GM08714 (cell line): ENCODE data around the gene ERLEC1.
"Not testable (repeated sequence)": the region's sequence is repeated elsewhere in the genome, so short reads cannot be mapped to it uniquely, and the experiment has no call there.

Experiments used
- H3K4me3 ChIP-seq: fragments of 200-500 bp; sonication (Bioruptor generic); 2 replicates; pipeline ENCODE4 v1.5.1; 2014; ENCODE audit warnings: mild to moderate bottlenecking, low read length, inconsistent platforms
- ZNF274 ChIP-seq: IDR thresholded peaks from 2 replicates; pipeline ENCODE4 v1.6.1; 2012; ENCODE audit warnings: mild to moderate bottlenecking, low read depth, low read length

Gene ERLEC1

GRCh38 chr2:53829273-53829979 lies 42.6 kb downstream of the ERLEC1 start:
- H3K4me3 ChIP-seq, result no peak overlapping the region
- TF ChIP-seq ZNF274, result no peak

DNA sequence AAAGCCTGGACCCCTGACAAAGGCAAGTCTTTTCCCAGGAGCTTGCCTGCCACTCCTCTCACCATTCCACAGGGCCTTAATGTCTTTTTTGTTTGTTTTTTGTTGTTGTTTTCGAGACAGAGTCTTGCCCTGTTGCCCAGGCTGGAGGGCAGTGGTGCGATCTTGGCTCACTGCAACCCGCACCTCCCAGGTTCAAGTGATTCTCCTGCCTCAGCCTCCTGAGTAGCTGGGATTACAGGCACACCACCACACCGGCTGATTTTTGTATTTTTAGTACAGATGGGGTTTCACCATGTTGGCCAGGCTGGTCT lies 43.1 kb downstream of the ERLEC1 start:
- H3K4me3 ChIP-seq, result not testable (repeated sequence)

DNA sequence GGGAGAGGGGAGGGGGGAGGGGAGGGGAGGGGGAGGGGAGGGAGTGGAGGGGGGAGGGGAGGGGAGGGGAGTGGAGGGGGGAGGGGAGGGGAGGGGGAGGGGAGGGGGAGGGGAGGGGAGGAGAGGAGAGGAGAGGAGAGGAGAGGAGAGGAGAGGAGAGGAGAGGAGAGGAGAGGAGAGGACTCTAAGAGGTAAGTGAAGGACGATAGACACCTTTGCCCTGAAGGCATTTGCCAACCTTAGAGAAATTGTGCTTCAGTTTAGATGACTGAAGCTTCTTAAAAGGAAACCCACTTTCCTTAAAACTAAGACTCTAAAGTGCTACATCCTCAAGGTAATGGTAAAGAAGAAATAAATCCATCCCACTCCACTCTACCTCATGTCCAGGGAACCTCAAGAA lies 53.7 kb downstream of the ERLEC1 start:
- no peak overlapping the region for H3K4me3 ChIP-seq

DNA sequence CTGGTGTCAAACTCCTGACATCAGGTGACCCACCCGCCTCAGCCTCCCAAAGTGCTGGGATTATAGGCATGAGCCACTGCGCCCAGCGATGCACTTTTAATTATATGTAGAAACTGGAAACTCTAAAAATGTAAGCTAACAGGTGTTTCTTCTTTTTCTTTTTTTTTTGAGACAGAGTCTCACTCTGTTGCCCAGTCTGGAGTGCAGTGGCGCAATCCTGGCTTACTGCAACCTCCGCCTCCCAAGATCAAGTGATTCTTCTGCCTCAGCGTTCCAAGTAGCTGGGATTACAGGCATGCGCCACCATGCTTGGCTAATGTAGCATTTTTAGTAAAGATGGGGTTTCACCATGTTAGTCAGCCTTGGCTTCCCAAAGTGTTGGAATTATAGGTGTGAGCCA lies 54.8 kb downstream of the ERLEC1 start:
- H3K4me3 ChIP-seq, result not testable (repeated sequence)

More for the DNA sequence above, 53.7 kb downstream of the ERLEC1 start:
- TF ChIP-seq ZNF274, result no peak

- no peak for TF ChIP-seq ZNF274
- no peak overlapping the region for H3K4me3 ChIP-seq
Measured at GRCh38 chr2:53842891-53843290, 56.0 kb downstream of the ERLEC1 start.

DNA sequence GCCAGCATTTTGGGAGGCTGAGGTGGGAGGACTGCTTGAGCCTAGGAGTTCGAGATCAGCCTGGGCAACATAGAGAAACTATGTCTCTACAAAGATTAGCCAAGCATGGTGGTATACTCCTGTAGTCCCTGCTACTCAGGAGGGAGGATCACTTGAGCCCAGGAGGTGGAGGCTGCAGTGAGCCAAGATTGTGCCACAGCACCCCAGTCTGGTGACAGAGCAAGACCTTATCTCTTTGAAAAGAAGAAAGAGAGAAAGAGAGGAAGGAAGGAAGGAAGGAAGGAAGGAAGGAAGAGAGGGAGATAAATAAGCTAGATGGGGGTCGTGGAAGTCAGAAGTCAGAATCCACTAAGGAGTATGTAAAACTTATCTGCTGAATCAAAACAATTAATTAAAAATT lies 56.8 kb downstream of the ERLEC1 start:
- H3K4me3 ChIP-seq, result no peak overlapping the region
- no peak for TF ChIP-seq ZNF274

GRCh38 chr2:53848062-53848461 lies 61.2 kb downstream of the ERLEC1 start:
- no peak overlapping the region for H3K4me3 ChIP-seq

DNA sequence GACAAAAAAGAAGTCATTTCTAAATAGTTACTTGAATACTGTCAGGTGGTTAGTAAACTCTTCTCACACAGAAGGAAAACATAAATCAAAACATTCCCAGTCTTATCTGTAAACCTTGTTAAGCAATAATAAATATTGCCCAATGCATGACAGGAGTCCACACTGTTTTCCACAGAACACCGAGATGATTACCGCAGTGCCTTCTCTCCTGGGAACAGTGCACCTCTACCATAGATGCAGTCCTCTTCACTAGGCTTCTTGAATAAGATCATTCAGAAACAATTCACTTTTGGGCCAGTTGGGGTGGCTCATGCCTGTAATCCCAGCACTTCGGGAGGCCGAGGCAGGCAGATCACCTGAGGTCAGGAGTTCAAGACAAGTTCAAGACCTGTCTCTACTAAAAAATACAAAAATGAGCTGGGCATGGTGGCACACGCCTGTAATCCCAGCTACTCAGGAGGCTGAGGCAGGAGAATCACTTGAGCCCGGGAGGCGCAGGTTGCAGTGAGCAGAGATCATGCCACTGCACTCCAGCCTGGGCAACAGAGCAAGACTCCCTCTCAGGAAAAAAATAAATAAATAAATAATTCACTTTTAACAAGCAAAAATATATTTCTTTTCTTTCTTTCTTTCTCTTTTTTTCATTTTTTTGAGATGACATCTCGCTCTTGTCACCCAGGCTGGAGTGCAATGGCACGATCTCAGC lies 64.4 kb downstream of the ERLEC1 start:
- H3K4me3 ChIP-seq, result not testable (repeated sequence)

More at GRCh38 chr2:53848062-53848461, 61.2 kb downstream of the ERLEC1 start:
- no peak for TF ChIP-seq ZNF274

GRCh38 chr2:53852532-53852931 lies 65.7 kb downstream of the ERLEC1 start:
- no peak overlapping the region for H3K4me3 ChIP-seq

GRCh38 chr2:53854678-53855077 lies 67.8 kb downstream of the ERLEC1 start:
- TF ChIP-seq ZNF274, result no peak
- H3K4me3 ChIP-seq, result no peak overlapping the region

More at GRCh38 chr2:53852532-53852931, 65.7 kb downstream of the ERLEC1 start:
- TF ChIP-seq ZNF274, result no peak

DNA sequence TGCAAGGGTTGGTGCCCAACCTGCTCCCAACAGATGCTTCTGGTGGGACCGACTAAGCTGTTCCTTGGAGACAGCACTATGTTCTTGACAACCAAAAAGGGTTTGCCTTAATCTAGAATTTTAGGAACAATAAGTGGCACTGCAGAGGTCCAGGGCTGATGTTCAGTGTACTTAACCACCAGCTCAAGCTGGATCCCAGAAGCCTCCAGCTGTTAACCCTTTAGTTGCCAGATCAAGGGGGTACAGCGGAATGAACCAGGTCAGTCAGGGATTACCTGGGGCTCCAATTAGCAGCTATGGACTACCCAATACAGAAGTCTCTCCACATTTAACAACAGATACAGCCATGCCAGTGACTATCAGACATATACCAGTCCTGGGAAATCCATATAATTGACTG lies 69.4 kb downstream of the ERLEC1 start:
- TF ChIP-seq ZNF274, result no peak
- H3K4me3 ChIP-seq, result no peak overlapping the region

DNA sequence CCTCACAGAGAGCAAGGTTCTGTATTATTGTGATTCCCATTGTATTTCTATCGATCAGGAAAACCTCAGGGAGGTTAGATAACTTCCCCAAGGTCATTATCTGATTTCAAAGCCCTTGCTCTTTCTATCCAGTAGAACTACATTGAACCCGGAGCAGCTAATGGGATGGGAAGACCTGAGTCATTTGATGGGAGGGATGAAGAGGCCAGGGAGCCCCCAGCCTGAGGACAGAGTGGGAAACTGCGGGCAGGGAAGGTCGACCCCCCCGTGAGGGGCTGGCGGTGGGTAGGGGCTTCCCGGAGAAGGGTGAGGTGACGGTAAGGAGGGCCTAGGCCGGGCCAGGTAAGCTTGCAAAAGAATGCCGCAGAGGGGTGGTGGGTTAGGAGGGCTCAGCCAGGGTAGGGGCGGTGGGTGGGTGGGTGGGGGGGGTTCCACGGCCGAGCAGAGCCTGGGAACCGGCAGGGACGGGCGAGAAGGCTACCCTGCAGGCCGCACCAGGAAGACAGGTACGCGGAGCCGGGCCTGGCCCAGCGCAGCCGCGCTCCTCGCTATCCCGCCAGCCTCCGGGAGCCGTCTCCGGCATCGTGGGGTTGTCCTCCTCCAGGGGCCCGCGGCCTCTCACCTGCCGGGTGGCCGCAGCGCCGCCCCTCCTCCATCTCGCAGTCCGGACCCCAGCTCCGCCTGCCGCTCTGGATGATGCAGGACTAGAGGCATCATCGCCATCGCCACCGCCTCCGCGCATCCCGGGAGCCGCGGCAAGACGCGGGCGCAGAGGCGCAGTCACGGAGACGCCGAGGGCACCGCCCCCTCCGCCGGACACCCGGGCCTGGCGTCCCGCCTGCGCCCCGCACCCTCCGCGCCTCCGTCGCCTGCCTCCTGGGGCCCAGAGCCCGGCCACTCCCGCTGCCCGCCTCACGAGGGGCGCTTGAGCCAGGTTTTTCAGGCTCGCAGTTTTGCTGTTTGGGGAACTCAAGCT lies 72.7 kb downstream of the ERLEC1 start, which contains the start of gene GPR75:
TSS of gene GPR75 (minus strand) at position 762 of the 976 bp plus-strand sequence. CDS start 5,211 bp downstream, outside the sequence.
- H3K4me3 ChIP-seq, result no peak within 1 kb of the TSS
- TF ChIP-seq ZNF274, result no peak

DNA sequence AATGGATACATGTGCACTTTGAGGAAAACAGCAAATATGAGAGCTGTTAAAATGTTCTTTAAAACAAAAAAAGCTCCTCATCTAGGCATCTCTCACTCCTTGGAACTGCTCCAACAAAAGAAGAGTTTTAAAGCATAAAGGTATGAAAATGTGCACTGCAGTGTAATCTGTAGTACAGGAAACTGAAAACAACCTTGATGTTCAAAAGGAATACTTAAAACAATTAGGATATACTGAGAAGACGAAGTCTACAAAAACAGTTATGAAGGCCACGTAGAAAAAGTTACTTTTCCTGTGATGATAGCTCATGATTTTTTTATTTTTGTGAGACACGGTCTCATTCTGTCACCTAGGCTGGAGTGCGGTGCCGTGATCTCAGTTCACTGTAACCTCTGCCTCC lies 75.0 kb downstream of the ERLEC1 start:
- H3K4me3 ChIP-seq, result no peak overlapping the region
- no peak for TF ChIP-seq ZNF274

GRCh38 chr2:53863538-53864227 lies 76.8 kb downstream of the ERLEC1 start:
- TF ChIP-seq ZNF274, result no peak

More at GRCh38 chr2:53863538-53864227, 76.8 kb downstream of the ERLEC1 start:
- H3K4me3 ChIP-seq, result no peak overlapping the region
